SH-SY5Y (cell line): ENCODE measurements around the gene SF3A1.

Experiments used
- GATA2 ChIP-seq: IDR thresholded peaks from 2 replicates; pipeline ENCODE4 v1.6.1; 2011; ENCODE audit warnings: mild to moderate bottlenecking, low read depth, low read length
- GATA3 ChIP-seq: IDR thresholded peaks from 2 replicates; pipeline ENCODE4 v1.6.1; 2011; ENCODE audit warnings: low read depth, mild to moderate bottlenecking, low read length, moderate library complexity

DNA sequence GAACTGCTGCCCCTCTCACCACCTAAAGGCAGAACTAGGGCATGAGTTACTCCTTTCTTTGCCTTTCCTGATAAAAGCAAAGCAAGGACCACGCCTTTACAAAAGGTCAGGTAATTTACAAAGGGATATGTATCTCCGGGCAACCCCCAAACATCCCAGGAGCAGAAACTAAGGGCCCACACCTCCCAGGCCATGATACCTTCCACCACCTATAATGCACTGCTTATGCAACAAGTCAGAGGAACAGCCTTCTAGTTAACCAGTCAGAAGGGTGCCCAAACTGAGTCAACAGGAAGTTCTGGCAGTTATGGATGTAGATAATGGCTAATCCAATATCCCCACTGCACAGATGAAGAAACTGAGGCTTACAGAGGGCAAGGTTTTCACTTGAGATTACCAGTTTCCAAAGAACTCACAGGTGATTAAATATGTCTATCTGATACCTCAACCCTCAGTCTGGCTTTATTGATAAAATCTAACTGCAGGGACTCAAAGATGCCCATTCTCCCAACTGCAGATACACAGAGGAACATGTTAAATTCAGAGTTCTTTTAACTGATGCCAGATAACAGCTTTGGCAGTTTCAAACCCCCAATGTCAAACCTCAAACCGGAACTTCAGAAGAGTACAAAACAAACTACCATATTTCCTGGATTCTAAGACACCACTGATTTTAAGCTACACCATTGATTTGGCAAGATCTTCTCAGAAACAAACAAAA, 50.6 kb downstream of the SF3A1 start:
- TF ChIP-seq GATA3 = no peak
- no peak for TF ChIP-seq GATA2
